OCI-M1 (cell line): ENCODE results near the gene STBD1.
"Not testable (repeated sequence)": the region's sequence is repeated elsewhere in the genome, so short reads cannot be mapped to it uniquely, and the experiment has no call there.

Experiments used
- DNase-seq: peaks from one replicate; lab custom pipeline; 2025; lab: John Stamatoyannopoulos, UW

The STBD1 gene

DNA sequence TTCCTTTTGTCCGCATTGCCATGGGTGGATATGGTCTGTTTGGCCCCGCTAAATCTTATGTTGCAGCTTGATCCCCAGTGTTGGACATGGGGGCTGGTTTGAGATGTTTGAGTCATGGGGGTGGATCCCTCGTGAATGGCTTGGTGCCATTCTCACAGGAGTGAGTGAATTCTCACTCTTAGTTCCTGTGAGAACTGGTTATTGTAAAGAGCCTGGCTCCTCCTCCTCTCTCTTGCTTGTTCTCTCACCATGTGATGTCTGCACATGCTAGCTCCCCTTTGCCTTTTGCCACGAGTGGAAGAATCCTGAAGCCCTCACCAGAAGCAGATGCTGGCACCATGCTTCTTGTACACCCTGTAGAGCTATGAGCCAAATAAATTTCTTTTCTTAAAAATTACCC is 22.6 kb upstream of the STBD1 start:
- no peak for DNase-seq

DNA sequence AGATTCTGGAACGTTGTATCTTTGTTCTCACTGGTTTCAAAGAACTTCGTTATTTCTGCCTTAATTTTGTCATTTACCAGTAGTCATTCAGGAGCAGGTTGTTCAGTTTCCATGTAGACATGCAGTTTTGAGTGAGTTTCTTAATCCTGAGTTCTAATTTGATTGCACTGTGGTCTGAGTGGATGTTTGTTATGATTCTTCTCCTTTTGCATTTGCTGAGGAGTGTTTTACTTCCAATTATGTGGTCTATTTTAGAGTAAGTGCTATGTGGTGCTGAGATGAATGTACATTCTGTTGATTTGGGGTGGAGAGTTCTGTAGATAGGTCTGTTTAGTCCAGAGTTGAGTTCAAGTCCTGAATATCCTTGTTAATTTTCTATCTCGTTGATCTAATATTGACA is 18.7 kb upstream of the STBD1 start:
- DNase-seq, result not testable (repeated sequence)

DNA sequence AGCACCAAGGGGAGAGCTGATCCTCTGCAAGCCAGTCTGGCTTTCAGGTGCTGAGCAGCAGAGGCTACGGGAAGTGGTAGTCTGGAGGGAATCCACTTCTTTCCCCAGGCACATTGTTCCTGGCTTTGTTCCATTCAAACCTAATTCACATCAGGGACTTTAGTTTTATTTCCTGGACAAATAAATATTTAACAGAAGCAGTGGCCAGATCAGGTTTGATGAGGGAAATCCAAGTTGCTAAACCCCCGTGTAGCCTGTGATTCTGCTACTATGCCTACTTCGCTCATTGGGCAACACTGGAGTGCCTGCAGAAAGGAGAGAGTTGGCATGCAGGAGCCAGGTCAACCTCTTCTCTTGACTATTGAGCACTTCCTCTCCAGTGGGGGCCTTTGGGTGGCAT is 13.8 kb upstream of the STBD1 start:
- no peak for DNase-seq

DNA sequence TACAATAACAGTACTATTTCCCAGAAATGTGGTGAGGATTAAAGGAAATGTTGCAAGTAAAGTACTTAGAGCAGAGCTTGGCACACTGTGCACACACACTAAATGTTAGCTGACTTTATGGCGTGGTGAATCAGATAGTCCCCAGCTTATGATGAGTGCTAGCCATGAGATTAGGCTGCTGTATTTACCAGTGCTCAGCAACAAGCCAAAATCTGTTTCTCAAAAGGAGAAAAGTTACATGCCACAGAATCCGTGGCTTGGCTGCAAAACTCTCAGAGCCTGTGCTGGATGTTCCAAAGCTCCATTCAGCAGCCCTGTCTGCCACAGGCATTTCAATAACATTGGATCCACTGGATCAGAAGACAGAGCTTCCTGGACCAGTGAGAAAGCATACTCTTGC is 12.8 kb upstream of the STBD1 start:
- DNase-seq, result peak; percentile 77

DNA sequence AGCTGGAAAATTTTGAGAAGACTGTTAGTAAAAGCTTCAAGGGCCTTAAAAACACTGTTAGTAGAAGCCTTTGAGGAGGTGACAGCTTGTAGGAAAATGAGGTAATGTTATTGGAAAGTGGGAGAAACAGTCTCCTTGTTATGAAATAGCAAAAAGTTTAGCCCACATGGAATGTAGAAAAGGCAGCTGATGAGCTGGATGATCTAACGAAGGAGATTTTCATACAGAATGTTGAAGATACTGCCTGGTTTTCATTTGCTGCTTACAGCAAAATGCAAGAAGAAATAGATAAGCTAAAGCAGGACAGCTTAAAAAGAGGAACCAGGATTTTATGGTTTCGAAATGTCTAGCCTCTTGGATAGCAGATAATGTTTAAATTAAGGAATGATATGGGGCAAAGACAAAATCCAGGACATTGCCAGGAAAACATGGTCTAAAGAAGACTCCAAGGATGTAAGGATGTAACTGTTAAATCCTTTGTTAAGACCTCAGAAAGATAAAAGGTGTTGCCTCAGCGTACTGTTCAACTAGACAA is 10.2 kb upstream of the STBD1 start:
- DNase-seq, result peak; percentile 68

DNA sequence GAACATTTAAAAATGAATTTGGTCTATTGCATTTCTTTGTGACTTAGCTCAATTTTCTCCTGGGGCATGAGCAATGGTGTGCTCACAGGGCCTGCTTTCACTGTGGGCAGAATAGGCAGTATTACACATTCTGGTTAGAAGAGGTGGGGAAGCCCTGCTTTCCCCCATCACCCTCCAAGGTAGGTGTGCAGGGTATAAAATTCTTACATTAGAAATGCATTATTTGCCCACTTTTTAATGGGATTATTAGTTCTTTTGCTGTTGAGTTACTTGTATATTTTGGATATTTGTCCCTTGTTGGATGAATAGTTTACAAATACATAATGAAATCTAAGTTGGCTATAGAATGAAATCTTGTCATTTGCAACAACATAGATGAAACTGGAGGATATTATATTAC is 8.3 kb upstream of the STBD1 start:
- no peak for DNase-seq

DNA sequence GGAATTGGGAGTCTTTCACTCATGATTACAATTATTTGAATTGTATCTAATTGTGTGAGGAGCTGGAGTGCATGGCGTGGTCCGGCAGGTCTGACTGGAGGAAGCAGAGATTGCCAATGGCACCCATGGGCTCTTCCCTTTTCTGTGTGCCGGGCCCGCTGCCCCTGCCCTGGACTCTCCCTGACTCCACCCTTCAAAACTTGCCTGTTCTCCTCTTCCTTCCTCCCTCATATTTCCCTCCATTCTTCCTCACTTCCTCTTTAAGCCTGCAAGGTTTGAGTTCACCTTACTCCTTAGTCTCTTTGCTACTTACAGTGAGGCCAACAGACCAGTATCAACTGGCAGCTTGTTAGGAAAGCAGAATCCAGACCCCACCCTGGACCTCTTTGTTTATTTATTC is 6.5 kb upstream of the STBD1 start:
- DNase-seq, result peak; percentile 35

DNA sequence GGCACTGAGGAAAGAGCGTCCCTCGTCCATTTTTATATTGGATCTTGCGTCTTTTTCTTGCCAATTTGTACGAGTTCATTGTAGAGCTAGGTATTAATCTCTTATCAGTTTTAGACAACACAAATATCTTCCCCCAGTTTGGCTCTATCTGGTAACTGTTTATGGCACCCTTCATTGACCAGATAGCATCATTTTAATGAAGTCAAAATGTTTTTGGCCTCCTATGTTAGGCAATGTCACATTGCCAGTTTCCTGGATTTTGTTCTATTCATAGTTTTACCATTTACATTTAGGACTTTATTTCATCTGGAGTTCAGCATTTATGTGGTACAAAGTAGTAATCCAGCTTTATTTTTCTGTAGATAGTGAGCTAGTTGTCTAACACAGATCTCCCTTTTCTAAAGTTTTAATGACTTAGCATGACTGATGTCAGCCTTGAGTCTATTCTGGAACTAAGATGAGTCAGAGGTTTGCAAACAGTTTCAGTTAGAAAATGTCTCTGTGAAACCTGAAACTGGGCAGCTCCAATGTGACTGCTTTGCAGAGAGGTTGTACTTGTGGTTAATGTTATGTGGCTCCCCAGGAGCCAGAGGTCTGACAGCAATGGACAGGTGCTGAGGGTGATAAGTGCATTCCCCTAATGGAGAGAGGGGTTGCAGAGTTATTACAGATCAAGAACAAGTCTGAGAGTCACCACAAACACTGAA is 5.3 kb upstream of the STBD1 start:
- peak; percentile 96 for DNase-seq

DNA sequence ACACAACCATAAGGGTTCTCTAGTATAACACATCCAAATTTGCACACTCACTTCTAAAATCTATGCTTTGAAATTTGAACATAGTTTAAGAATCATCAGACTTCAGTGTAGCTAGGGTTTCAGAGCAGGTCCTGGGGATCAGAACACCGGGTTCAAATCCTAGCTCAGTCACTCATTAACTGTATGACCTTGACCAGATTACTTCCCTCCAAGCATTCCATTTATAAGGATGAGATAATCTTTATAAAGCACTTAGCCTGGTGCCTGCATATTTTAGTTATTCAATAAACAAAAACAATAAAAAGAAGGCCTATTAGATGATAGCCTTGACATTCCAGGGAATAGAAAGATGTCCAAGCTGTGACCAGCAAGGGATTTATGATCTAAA is 4.8 kb upstream of the STBD1 start:
- no peak for DNase-seq

DNA sequence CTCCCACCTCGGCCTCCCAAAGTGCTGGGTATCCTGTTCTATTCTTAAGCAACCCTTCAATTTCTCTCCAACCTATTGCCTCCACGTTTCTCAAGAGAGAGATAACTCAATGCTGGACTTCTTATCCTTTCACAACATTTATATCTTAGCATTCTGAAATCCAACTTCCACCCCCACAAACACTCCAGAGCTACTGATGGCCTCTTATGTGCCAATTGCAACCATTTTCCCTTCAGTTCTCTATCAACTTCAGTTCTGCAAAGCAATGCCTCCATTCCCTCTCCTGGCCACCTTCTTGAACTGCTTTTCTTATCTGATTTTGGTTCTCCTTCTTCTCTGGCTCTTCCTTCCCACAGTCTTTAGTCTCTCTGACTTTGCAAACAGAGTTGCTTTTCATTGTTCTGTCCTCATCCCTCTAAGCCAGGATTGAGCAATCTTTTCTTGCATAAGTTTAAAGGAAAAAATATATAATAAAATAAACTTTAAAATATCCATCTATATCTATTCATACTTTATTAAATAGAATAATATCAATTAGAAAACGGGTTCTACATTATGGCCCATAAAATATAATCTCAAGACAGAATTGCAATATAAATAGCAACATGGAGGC is 3.6 kb upstream of the STBD1 start:
- DNase-seq, result peak; percentile 71

DNA sequence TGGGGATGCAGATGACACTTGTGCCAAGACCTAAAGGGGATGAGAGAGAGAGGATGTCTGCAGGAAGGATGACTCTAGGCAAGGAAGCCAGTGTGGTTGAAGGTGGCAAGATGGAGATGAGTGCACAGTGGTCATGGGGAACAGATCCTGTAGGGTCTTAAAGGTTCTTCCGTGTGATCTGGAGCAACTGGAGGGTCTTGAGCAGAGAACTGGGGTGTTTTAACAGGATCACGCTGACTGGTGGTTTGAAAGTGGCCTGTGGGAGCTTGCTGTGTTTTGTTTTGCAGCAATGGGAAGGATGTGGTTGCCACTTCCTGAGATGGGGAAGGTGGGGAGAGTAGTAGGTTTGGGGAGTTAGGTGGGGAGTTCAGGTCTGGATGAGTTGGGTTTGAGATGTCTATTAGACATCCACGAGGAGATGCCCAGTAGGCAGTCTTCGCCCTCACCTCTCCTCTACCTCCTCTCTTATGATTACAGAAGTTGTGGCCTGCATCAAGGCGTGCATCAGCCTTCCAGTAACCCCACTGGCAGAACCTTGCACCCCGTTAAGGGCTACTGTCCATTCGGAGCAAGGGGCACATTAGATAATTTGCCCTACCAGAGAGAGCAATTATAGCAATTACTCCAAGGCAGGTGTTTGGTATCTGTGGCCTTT is 1.4 kb upstream of the STBD1 start:
- no peak for DNase-seq

DNA sequence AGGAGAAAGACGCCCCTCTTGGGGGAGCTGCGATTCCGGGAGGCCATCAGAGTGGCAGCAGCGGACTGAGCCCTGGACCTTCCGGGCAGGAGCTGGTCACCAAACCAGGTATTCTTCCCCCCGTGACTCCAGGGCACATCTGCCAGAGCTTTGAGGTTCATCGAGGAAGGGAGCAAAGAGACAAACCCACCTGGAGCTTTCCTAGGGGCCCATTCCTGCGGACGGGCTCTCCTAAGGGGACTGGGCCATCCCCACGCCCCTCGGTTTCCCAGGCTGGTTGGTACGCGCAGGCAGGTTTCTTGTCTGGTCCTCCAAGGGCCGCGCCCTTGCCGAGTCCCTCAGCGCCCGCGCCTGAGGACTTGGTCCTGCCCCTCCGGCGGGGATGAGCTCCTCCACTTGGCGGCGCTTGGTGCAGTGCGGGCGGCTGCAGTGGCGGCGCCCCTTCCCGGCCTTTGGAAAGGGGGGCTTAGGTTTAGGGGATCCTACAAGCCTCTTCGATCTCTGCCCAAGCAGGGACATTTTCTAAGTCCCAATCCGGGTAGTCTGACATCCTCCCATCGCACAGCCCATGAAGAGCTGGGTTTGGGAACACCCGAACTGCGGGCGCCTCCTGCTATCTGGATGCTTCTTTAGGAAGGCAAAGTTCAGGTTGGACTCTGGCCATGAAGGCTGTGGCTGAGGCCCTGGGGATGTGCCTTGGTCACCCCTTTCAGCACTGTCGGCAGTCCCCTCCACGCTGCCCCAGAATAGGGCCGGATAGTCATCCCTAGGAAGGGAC is 538 bp downstream of the STBD1 start:
- peak; percentile 72 for DNase-seq

DNA sequence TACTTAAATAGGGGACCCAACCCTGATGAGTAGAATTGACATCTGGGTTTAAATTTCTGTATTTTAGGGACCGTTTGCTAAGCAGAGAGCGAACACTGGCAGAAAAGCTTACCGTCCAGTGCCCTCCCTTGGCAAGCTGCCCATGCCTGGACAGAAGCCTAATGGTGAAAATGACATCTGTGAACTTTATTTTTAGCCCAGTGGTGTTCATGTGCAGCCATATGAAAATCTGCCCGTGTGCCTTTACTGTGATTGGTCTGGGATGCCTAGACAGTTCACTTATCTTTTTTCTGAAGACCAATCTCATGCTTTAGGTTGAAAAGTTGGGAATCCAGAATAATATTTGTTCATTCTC is 1.1 kb downstream of the STBD1 start:
- DNase-seq, result no peak

DNA sequence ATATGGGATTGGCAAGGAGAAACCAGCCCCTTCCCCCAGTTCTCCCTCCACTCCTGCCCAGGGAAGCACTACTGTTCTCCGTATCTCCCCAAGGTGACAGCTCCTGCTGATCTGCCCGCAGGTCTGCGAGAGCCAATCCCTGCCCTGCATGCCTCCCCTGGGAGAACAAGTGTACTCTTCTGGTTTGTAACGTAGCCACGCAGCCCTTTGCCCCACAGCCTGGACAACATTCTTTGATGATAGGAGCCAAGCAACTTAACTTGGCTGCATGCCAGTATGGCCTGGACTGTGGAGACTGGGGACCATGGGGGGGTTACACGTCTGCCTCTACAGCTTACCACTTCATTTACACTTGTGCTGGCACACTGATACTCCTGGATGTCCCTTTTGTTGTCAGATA is 2.0 kb downstream of the STBD1 start:
- no peak for DNase-seq

DNA sequence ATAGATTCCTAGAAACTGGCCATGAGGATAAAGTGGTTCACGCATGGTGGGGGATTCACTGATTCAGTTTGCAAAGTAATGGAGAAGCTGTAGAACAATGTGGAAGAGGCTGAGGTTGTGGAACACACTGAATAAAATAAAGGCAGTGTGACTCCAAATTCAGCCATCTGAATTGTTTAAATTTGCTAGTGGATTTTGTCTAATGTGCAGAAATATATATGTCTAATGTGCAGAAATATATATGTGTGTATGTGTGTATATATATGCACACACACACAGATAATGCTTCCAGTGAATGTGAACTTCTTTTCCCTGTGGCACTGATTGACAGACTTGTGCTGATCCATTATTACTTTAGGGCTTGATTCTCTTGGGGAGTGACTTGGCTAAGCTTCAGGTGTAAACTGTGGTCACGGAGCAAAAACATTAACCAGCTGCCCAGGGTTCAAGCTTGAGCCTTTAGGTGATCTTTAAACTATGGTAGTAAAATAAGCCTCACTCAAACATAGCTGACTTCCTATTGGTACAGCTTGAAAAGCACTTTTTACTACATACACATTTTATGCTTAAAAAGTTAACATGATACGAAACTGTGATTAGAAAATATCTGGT is 3.5 kb downstream of the STBD1 start:
- no peak for DNase-seq

DNA sequence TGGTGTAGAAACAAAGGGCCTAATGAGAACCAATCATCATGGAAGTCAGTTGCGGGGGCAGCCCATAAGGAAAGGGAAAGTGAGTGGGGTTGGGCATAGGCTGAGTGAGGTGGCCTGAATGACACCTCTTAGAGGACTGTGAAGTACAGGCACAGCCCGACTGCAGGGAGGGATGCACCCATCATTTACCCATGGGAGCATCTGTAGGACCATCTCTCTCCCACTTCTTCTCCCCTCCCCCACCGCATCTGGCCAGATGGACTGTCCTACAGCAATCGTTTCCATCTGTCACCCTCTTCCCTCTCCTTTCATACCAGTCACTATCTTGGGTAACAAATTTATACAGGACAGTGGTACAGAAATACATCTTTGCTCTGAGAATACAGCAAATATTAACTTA is 4.2 kb downstream of the STBD1 start:
- no peak for DNase-seq

DNA sequence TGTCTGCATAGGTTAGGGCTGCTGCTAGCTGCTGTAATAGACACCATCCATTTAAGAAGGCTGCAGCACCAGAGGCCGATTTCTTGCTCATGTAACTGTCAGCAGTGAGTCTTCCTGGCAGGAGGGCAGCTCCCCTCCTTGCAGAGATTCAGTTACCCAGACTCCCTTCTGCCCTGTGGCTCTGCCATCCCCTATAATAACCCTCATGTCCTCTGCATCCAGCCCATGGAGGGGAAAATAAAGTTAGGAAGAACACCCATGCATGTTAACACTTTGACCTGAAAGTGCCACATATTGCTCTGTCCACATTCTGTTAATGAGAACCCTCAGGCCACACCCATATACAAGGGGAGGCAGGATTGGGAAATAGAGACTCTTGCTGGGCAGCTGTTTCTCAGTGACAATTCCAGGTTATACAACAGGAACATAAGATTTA is 5.4 kb downstream of the STBD1 start:
- peak; percentile 37 for DNase-seq

DNA sequence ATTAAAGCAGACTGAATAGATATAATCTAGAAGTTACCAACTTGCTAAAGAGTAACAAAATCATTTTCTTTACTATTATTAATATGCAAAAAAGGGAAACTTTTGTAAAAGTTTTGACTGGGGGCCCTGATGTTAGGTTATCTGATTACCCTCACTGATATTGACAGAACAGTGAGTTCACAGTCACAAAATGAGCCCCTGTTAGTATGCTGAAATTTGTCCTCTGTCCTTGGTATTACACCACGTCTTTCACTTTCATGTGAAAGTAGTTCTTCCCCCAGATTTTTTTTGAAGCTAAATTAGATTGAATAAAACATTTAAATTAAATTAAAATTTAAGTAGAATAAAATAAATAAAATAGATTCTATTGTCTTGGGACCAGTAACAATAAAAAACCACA is 5.9 kb downstream of the STBD1 start:
- DNase-seq, result no peak

DNA sequence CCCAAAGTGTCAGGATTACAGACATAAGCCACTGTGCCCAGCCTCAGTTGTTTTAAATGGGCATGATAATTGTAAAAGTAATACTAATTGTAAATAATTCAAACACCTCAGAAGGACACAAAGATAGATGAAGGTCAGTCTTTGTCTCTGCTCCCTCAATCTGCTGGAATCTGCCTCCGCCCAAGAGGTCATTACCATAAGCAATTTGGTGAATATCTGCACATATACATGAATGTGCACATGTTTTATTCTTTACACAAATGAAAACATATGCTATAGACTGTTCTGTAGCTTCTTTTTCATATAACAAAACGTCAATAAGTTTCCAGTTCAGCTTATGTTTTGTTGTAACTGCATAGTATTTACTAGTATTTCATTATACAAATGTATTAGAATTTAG is 7.0 kb downstream of the STBD1 start:
- DNase-seq, result no peak

DNA sequence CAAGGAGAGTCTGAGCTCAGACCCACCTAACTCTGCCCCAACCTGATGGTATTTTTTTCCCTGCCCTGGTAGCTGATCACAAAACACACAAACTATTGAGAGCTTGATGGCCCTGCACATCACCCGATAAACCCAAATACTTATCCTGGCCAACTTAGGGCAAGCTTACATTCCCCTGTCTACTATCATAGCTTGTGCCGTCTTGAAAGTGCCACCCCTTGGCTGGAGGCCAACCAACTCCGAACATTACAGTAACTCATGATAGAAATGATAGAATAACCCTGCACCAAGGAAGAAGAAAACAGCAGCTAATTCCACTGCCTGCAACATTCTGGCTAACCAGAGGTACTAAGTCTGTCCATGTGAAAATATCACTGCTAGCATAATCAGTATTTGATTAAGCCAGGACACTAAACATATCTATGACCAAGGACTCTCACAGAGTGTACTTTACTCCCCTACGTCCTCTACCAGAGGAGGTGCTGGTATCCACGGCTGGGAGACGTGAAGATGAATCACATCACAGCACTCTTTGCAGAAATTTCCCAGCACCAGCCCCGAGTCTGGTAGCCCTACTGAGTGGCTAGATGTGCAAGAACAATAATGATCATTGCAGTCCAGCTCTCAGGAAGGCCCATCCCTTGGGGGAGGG is 8.9 kb downstream of the STBD1 start:
- DNase-seq, result no peak

DNA sequence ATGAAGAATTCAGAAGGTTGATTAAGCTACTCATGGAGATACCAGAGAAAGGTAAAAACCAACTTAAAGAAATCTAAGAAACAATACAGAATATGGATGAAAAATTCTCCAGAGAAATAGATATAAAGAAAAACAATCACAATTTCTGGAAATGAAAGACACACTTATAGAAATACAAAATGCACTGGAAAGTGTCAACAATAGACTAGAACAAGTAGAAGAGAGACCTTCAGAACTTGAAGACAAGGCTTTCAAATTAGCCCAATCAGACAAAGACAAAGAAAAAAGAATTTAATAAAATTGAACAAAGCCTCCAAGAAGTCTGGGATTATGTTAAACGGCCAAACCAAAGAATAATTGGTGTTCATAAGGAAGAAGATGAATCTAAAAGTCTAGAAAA is 9.6 kb downstream of the STBD1 start:
- no peak for DNase-seq

DNA sequence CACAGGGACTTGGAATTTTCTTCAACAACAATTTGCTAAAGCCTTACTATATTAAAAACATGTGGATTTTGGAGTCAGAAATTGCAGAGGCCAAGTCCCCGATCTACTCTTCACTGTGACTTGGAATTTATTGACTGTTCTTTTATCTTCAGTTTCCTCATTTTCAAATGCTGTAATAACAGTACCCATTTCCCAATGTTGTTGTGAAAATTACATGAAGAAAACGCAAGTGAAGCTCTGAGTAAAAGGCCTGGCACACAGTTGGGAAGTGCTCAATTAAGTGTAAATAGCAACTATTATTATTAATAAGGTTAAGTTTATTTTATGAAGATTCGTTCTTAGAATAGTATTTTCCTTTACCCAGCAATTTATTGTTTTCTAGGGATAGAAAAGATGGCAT is 15.7 kb downstream of the STBD1 start:
- DNase-seq, result no peak
